H1 (cell line): Measurements from ENCODE around the gene CRADD. TPM values are rescaled to one million over a fixed set of nuclear protein-coding genes. Genes with fewer than 3 reads are reported as not detected.

Source experiments
- CTCF ChIA-PET: fragments of 300-600 bp; sonication (Branson Sonifier 250); formaldehyde crosslinking; loops from one replicate; lab custom pipeline; 2021; ENCODE audit not compliant: partially characterized antibody; lab: Charles Lee
- POLR2A ChIA-PET: fragments of 300-600 bp; sonication (Branson Sonifier 250); formaldehyde crosslinking; loops from one replicate; lab custom pipeline; 2021; ENCODE audit warnings: inconsistent platforms; ENCODE audit not compliant: partially characterized antibody; lab: Charles Lee
- DNase-seq, 2 experiments: peaks; one replicate each; pipeline versions ENCODE4 v3.0.0 to v3.0.0-alpha.2; 2010 to 2022; ENCODE audit warnings: low spot score in 2 of 2, low read depth in 1 of 2, mixed read lengths in 1 of 2
- FAIRE-seq: peaks from 2 replicates; lab custom pipeline; 2011; peaks lifted over from hg19 to GRCh38; lab: Jason Lieb, UNC
- H2AFZ ChIP-seq: 2 replicates; pipeline ENCODE4 v1.8.1; 2012; ENCODE audit warnings: low read length, inconsistent platforms
- H2AK5ac ChIP-seq: 2 replicates; pipeline ENCODE4 v1.6.1; 2013; ENCODE audit warnings: low read depth, low read length
- H2BK120ac ChIP-seq: replicated peaks from 2 replicates; pipeline ENCODE3; 2013; ENCODE audit warnings: low read depth, low read length, inconsistent platforms
- H2BK12ac ChIP-seq: 2 replicates; pipeline ENCODE4 v1.6.1; 2013; ENCODE audit warnings: low read depth, low read length
- H2BK15ac ChIP-seq: 2 replicates; pipeline ENCODE4 v1.6.1; 2013; ENCODE audit warnings: low read length
- H2BK20ac ChIP-seq: 2 replicates; pipeline ENCODE4 v1.6.1; 2013; ENCODE audit warnings: low read length
- H2BK5ac ChIP-seq: 2 replicates; pipeline ENCODE4 v1.6.1; 2013; ENCODE audit warnings: low read depth, low read length
- H3K14ac ChIP-seq: 2 replicates; pipeline ENCODE4 v1.6.1; 2013; ENCODE audit warnings: inconsistent platforms; ENCODE audit not compliant: insufficient read length
- H3K18ac ChIP-seq: 2 replicates; pipeline ENCODE4 v1.6.1; 2013; ENCODE audit warnings: low read length; ENCODE audit errors: extremely low read depth
- H3K23ac ChIP-seq: 2 replicates; pipeline ENCODE4 v1.6.1; 2013; ENCODE audit warnings: inconsistent platforms; ENCODE audit not compliant: insufficient read length
- H3K23me2 ChIP-seq: 2 replicates; pipeline ENCODE4 v1.6.1; 2013; ENCODE audit warnings: low read depth, low read length
- H3K27ac ChIP-seq: 2 replicates; pipeline ENCODE4 v1.6.1; 2011; ENCODE audit warnings: low read depth, low read length, inconsistent platforms
- H3K27me3 ChIP-seq, 4 experiments: replicated peaks in 1 of 4; 1 replicate in 1 of 4; 2 replicates in 3 of 4; pipeline versions ENCODE4 v1.6.1 to v1.8.1; 2011 to 2013; ENCODE audit warnings: low read length in 3 of 4, mild to moderate bottlenecking in 3 of 4, inconsistent platforms in 2 of 4, mixed read lengths in 2 of 4, moderate library complexity in 1 of 4; ENCODE audit not compliant: control insufficient read depth in 3 of 4, insufficient read depth in 3 of 4; ENCODE audit errors: extremely low read depth in 1 of 4
- H3K36me3 ChIP-seq, 4 experiments: 2 replicates each; pipeline versions ENCODE4 v1.6.1 to v1.8.1; 2011 to 2013; ENCODE audit warnings: mild to moderate bottlenecking in 4 of 4, low read length in 3 of 4, moderate library complexity in 2 of 4, control low read depth in 1 of 4, inconsistent platforms in 1 of 4; ENCODE audit not compliant: insufficient read depth in 4 of 4, control insufficient read depth in 2 of 4
- H3K4ac ChIP-seq: replicated peaks from 2 replicates; pipeline ENCODE3; 2013; ENCODE audit warnings: low read length, low read depth, mixed read lengths, inconsistent platforms; ENCODE audit not compliant: insufficient read length
- H3K4me1 ChIP-seq, 4 experiments: replicated peaks in 1 of 4; 1 replicate in 1 of 4; 2 replicates in 3 of 4; pipeline versions ENCODE4 v1.6.1 to v1.8.1; 2011 to 2013; ENCODE audit warnings: low read length in 3 of 4, inconsistent platforms in 2 of 4, mixed read lengths in 1 of 4; ENCODE audit not compliant: insufficient read depth in 4 of 4, control insufficient read depth in 3 of 4
- H3K4me2 ChIP-seq, 2 experiments: 2 replicates each; pipeline versions ENCODE4 v1.6.1 to v1.8.1; 2011 to 2013; ENCODE audit warnings: low read depth in 2 of 2, low read length in 2 of 2, control low read depth in 1 of 2, inconsistent platforms in 1 of 2, mild to moderate bottlenecking in 1 of 2; ENCODE audit not compliant: insufficient read depth in 1 of 2
- H3K4me3 ChIP-seq, 4 experiments: fragments of 200-600, 300-600 bp in 1 of 4; sonication (generic), shearing (Covaris generic), sonication (Bioruptor Twin) in 1 of 4; 2 replicates each; pipeline versions ENCODE4 v1.5.1 to v1.8.1; 2011 to 2016; ENCODE audit warnings: low read length in 4 of 4, low read depth in 3 of 4, control low read depth in 2 of 4, inconsistent platforms in 2 of 4, mild to moderate bottlenecking in 2 of 4, mixed read lengths in 1 of 4, moderate library complexity in 1 of 4; ENCODE audit not compliant: insufficient read depth in 2 of 4; ENCODE audit errors: extremely low read depth in 1 of 4
- H3K56ac ChIP-seq: replicated peaks from 2 replicates; pipeline ENCODE3; 2013; ENCODE audit warnings: low read depth, mild to moderate bottlenecking, mixed read lengths, low read length, inconsistent platforms; ENCODE audit not compliant: insufficient read length
- H3K79me1 ChIP-seq: 2 replicates; pipeline ENCODE4 v1.6.1; 2013; ENCODE audit warnings: low read depth, low read length, control low read depth
- H3K79me2 ChIP-seq, 2 experiments: 2 replicates each; pipeline versions ENCODE4 v1.6.1 to v1.8.1; 2012 to 2013; ENCODE audit warnings: low read length in 2 of 2, mild to moderate bottlenecking in 2 of 2, inconsistent platforms in 1 of 2; ENCODE audit not compliant: insufficient read depth in 2 of 2, control insufficient read depth in 1 of 2
- H3K9ac ChIP-seq, 4 experiments: replicated peaks in 1 of 4; 1 replicate in 1 of 4; 2 replicates in 3 of 4; pipeline versions ENCODE4 v1.6.1 to v1.8.1; 2011 to 2013; ENCODE audit warnings: low read depth in 3 of 4, low read length in 3 of 4, control low read depth in 2 of 4, mild to moderate bottlenecking in 2 of 4, moderate library complexity in 2 of 4, inconsistent platforms in 1 of 4; ENCODE audit errors: extremely low read depth in 1 of 4
- H3K9me3 ChIP-seq, 2 experiments: 2 replicates each; pipeline versions ENCODE4 v1.6.1 to v1.8.1; 2012 to 2013; ENCODE audit warnings: mild to moderate bottlenecking in 2 of 2, moderate library complexity in 2 of 2, control low read depth in 1 of 2, inconsistent platforms in 1 of 2, low read depth in 1 of 2, low read length in 1 of 2, mixed read lengths in 1 of 2; ENCODE audit not compliant: insufficient read depth in 2 of 2
- H4K20me1 ChIP-seq, 2 experiments: replicated peaks in 1 of 2; 2 replicates each; pipeline versions ENCODE3 to v1.8.1; 2011 to 2013; ENCODE audit warnings: inconsistent platforms in 2 of 2, low read length in 2 of 2, mild to moderate bottlenecking in 1 of 2; ENCODE audit not compliant: insufficient read depth in 2 of 2, control insufficient read depth in 1 of 2
- H4K5ac ChIP-seq: 2 replicates; pipeline ENCODE4 v1.6.1; 2013; ENCODE audit warnings: low read length, low read depth, mixed read lengths, inconsistent platforms; ENCODE audit not compliant: insufficient read length
- H4K8ac ChIP-seq: 2 replicates; pipeline ENCODE4 v1.8.0; 2013; ENCODE audit warnings: mild to moderate bottlenecking, moderate library complexity, low read length, inconsistent platforms; ENCODE audit not compliant: insufficient read depth; ENCODE audit errors: extremely low read depth
- H4K91ac ChIP-seq: replicated peaks from 2 replicates; pipeline ENCODE3; 2013; ENCODE audit warnings: low read length, mixed read lengths, inconsistent platforms; ENCODE audit not compliant: insufficient read length
- CHD1 ChIP-seq: IDR thresholded peaks from 2 replicates; pipeline ENCODE4 v1.6.1; 2012; ENCODE audit warnings: low read depth, low read length, improper control_type of control experiment
- HDAC6 ChIP-seq: IDR thresholded peaks from one replicate; pipeline ENCODE4 v1.7.1; 2012; ENCODE audit warnings: low read depth, mild to moderate bottlenecking, inconsistent platforms, low read length, moderate library complexity
- SP1 ChIP-seq: IDR thresholded peaks from 2 replicates; pipeline ENCODE4 v1.6.1; 2011; ENCODE audit warnings: low read depth, low read length
- SRF ChIP-seq: IDR thresholded peaks from 2 replicates; pipeline ENCODE4 v1.6.1; 2011; ENCODE audit warnings: mild to moderate bottlenecking, low read depth, low read length, moderate library complexity
- WGBS, 2 experiments: shearing (Covaris generic) in 1 of 2; methylation state at CpG; one replicate each; pipeline versions ENCODE4 v1.1.6 to v1.1.7; 2013 to 2015; ENCODE audit warnings: low lambda C conversion rate in 2 of 2, mixed read lengths in 2 of 2, inconsistent platforms in 1 of 2, low coverage in 1 of 2, missing lambda C conversion rate in 1 of 2; ENCODE audit not compliant: insufficient replicate concordance in 2 of 2, insufficient coverage in 1 of 2, insufficient read length in 1 of 2; ENCODE audit errors: extremely low coverage in 1 of 2, missing lambda C conversion rate in 1 of 2; 5-methylcytosine and 5-hydroxymethylcytosine counted together
- polyA plus RNA-seq, 7 experiments: library from polyadenylated mRNA; depleted of rRNA in 3 of 7; stranded (reverse) in 5 of 7; unstranded in 2 of 7; fragments of >200 nt in 5 of 7; fragments of 200-250 nt in 2 of 7; gene quantifications; 1 replicate in 5 of 7; 2 replicates in 1 of 7; 4 replicates in 1 of 7; pipeline versions ENCODE4 v1.2.1 to v1.2.3, GENCODE V29; 2011 to 2013; ENCODE audit warnings: missing spikeins in 2 of 7, mixed read lengths in 2 of 7
- total RNA-seq: library from RNA; stranded (reverse); fragmentation: NEBNext Ultra II Directional; extraction: Animal tissue kit (Norgen Biotek cat#: 25700); gene quantifications from 2 replicates; pipeline ENCODE4 v1.2.1, GENCODE V29; 2021

The CRADD gene
- total and polyA plus RNA-seq, 2 of the 8 experiments (the other 6 are each of a cell fraction or from before 2014, with no cell fraction given), result 8.1 to 15.4 TPM

- Histone ChIP-seq H3K4ac (no peak overlapping the region), H3K56ac (no peak overlapping the region), H3K9ac (no peak overlapping the region), H3K18ac (no peak overlapping the region), H3K27me3 (no peaks in the 10 kb centered on the region), H4K8ac (no peak overlapping the region), H3K23ac (no peak overlapping the region), H3K79me1 (no peaks in the 10 kb centered on the region), H2BK15ac (no peak overlapping the region; the same call in 1 of the 2 replicates), H3K23me2 (no peaks in the 10 kb centered on the region), H3K4me1 (peaks cover 0 to 2% (median under 1%) of the 10 kb centered on the region in 4 experiments; a peak in 2 of 7 replicates), H2BK5ac (no peak overlapping the region), H2BK20ac (no peak overlapping the region), H3K9me3 (no peaks in the 10 kb centered on the region), H4K5ac (no peak overlapping the region)
- CTCF ChIA-PET, result interaction anchor here (0.9 kb wide), 1 partner anchor 10 kb away, joined by 3 read pairs; no protein-coding TSS in a partner anchor
- DNase-seq, result no peak
- 97% methylated on average over 4 of the region's 4 CpGs; no CpG with 5 or more reads in 1 of the 2 experiments for WGBS, 2 experiments
- no peak for TF ChIP-seq HDAC6
- TF ChIP-seq CHD1, result no peak
- TF ChIP-seq SP1, result no peak
- TF ChIP-seq SRF, result no peak
- TF ChIP-seq, all 59 proteins: peak for 0
- no peaks in the 10 kb centered on the region for H3K36me3 ChIP-seq
- no peak overlapping the region for H3K27ac ChIP-seq
- H3K4me2 ChIP-seq, result no peak overlapping the region
- H2AK5ac ChIP-seq, result no peak overlapping the region
- H2BK12ac ChIP-seq, result no peak overlapping the region; the same call in 1 of the 2 replicates
- H4K91ac ChIP-seq, result no peak overlapping the region
- no peak overlapping the region for H3K14ac ChIP-seq
- no peak overlapping the region for H2BK120ac ChIP-seq
- no peaks in the 10 kb centered on the region for H3K79me2 ChIP-seq
- no peak overlapping the region for H3K4me3 ChIP-seq
- POLR2A ChIA-PET, result no interaction called here
- H4K20me1 ChIP-seq, result no peaks in the 10 kb centered on the region
- no peak for FAIRE-seq
- no peak overlapping the region for H2AFZ ChIP-seq
These were observed 178.1 kb downstream of the CRADD start for GRCh38 chr12:93855261-93855660.
